SK-N-SH (cell line): ENCODE results near the gene PRKD2. TPM values are rescaled to one million over a fixed set of nuclear protein-coding genes. Genes with fewer than 3 reads are reported as not detected.

Experiments
- CTCF ChIA-PET: fragments of 300-600, 350-600 bp; formaldehyde crosslinking; extraction: SDS; loops from one replicate; lab custom pipeline; 2021; lab: Yijun Ruan, JAX
- POLR2A ChIA-PET: fragments of 350-600 bp; sonication (Branson Sonifier 250); formaldehyde crosslinking; extraction: SDS; loops from one replicate; lab custom pipeline; 2020; ENCODE audit warnings: antibody characterized with exemption, inconsistent platforms; lab: Yijun Ruan, JAX
- DNase-seq: peaks from one replicate; pipeline ENCODE4 v3.0.0; 2012
- H2AFZ ChIP-seq: fragments of 200-600 bp; sonication (generic); 2 replicates; pipeline ENCODE4 v1.8.1; 2016; ENCODE audit warnings: antibody characterized with exemption, mild to moderate bottlenecking, low read depth
- H3F3A ChIP-seq: fragments of 200-600 bp; sonication (generic); replicated peaks from 2 replicates; pipeline ENCODE3; 2016; ENCODE audit warnings: antibody characterized with exemption, mild to moderate bottlenecking; ENCODE audit not compliant: insufficient read depth
- H3K27ac ChIP-seq, 2 experiments: fragments of 200-500 bp in 1 of 2; fragments of 200-600 bp in 1 of 2; sonication (Bioruptor generic) in 1 of 2; sonication (generic), shearing (Covaris generic) in 1 of 2; 2 replicates each; pipeline versions ENCODE4 v1.5.1 to v1.6.1; 2014 to 2016; ENCODE audit warnings: low read depth in 2 of 2, inconsistent platforms in 1 of 2, low read length in 1 of 2, mild to moderate bottlenecking in 1 of 2, mixed read lengths in 1 of 2
- H3K27me3 ChIP-seq: fragments of 200-600 bp; sonication (generic), shearing (Covaris generic); 2 replicates; pipeline ENCODE4 v1.6.1; 2016; ENCODE audit warnings: mixed run types; ENCODE audit not compliant: insufficient read depth
- H3K36me3 ChIP-seq, 2 experiments: fragments of 200-500 bp in 1 of 2; fragments of 200-600 bp in 1 of 2; sonication (Bioruptor generic) in 1 of 2; sonication (generic) in 1 of 2; replicated peaks in 1 of 2; 2 replicates each; pipeline versions ENCODE3 to v1.5.1; 2014 to 2016; ENCODE audit warnings: low read length in 1 of 2, mild to moderate bottlenecking in 1 of 2; ENCODE audit not compliant: insufficient read depth in 2 of 2, control insufficient read depth in 1 of 2
- H3K4me1 ChIP-seq, 2 experiments: fragments of 200-500 bp in 1 of 2; fragments of 200-600 bp in 1 of 2; sonication (Bioruptor generic) in 1 of 2; sonication (generic), shearing (Covaris generic) in 1 of 2; 2 replicates each; pipeline versions ENCODE4 v1.5.1 to v1.6.1; 2014 to 2016; ENCODE audit warnings: low read depth in 1 of 2, low read length in 1 of 2, mixed run types in 1 of 2; ENCODE audit not compliant: insufficient read depth in 2 of 2, control insufficient read depth in 1 of 2
- H3K4me2 ChIP-seq: fragments of 200-600 bp; sonication (generic), shearing (Covaris generic); 2 replicates; pipeline ENCODE4 v1.6.1; 2017; ENCODE audit warnings: mixed run types
- H3K4me3 ChIP-seq, 2 experiments: fragments of 200-500 bp in 1 of 2; fragments of 200-600 bp in 1 of 2; sonication (Bioruptor generic) in 1 of 2; sonication (generic), shearing (Covaris generic) in 1 of 2; 2 replicates each; pipeline versions ENCODE4 v1.5.1 to v1.8.1; 2014 to 2016; ENCODE audit warnings: low read depth in 2 of 2, inconsistent platforms in 1 of 2, low read length in 1 of 2, mild to moderate bottlenecking in 1 of 2, mixed read lengths in 1 of 2, moderate library complexity in 1 of 2
- H3K79me2 ChIP-seq: fragments of 200-600 bp; sonication (generic); 2 replicates; pipeline ENCODE4 v1.8.1; 2017; ENCODE audit warnings: mild to moderate bottlenecking; ENCODE audit not compliant: insufficient read depth
- H3K9ac ChIP-seq: fragments of 200-600 bp; sonication (generic); 2 replicates; pipeline ENCODE4 v1.6.1; 2017; ENCODE audit warnings: mixed run types
- H3K9me2 ChIP-seq: fragments of 200-600 bp; sonication (generic); 2 replicates; pipeline ENCODE4 v1.6.1; 2017; ENCODE audit warnings: mixed run types
- H3K9me3 ChIP-seq: fragments of 200-600 bp; sonication (generic); 2 replicates; pipeline ENCODE4 v1.6.1; 2017; ENCODE audit warnings: mixed run types, mild to moderate bottlenecking, moderate library complexity
- H4K20me1 ChIP-seq: fragments of 200-600 bp; sonication (generic); 2 replicates; pipeline ENCODE4 v1.6.1; 2017; ENCODE audit warnings: mild to moderate bottlenecking, mixed run types; ENCODE audit not compliant: insufficient read depth
- CHD2 ChIP-seq: fragments of 150-350 bp; IDR thresholded peaks from 2 replicates; pipeline ENCODE4 v1.6.1; 2018; ENCODE audit warnings: low read length; ENCODE audit not compliant: partially characterized antibody
- ELF1 ChIP-seq: IDR thresholded peaks from 2 replicates; pipeline ENCODE4 v1.4.0; 2012
- EP300 ChIP-seq, 2 experiments: IDR thresholded peaks; 2 replicates each; pipeline versions ENCODE4 v1.4.0 to v1.6.1; 2012; ENCODE audit warnings: borderline replicate concordance in 1 of 2, low read depth in 1 of 2, low read length in 1 of 2
- FOXJ3 ChIP-seq: sonication (generic); formaldehyde crosslinking; IDR thresholded peaks from 2 replicates; pipeline ENCODE4 v1.5.1; 2020; ENCODE audit warnings: mild to moderate bottlenecking, missing genetic modification reagents
- FOXM1 ChIP-seq: IDR thresholded peaks from 2 replicates; pipeline ENCODE4 v1.4.0; 2012; ENCODE audit warnings: low read depth, mild to moderate bottlenecking
- GATA2 ChIP-seq: sonication (generic); formaldehyde crosslinking; IDR thresholded peaks from 2 replicates; pipeline ENCODE4 v1.5.0; 2020; ENCODE audit warnings: mild to moderate bottlenecking, missing genetic modification reagents
- JUND ChIP-seq: IDR thresholded peaks from 2 replicates; pipeline ENCODE4 v1.4.0; 2012
- MEF2A ChIP-seq: IDR thresholded peaks from 2 replicates; pipeline ENCODE4 v1.4.0; 2012; ENCODE audit warnings: low read depth, borderline replicate concordance
- MXI1 ChIP-seq: IDR thresholded peaks from 2 replicates; pipeline ENCODE4 v1.6.1; 2012; ENCODE audit warnings: mild to moderate bottlenecking, low read depth, low read length, improper control_type of control experiment
- NRF1 ChIP-seq: IDR thresholded peaks from 2 replicates; pipeline ENCODE4 v1.6.1; 2012; ENCODE audit warnings: low read depth, mild to moderate bottlenecking, low read length
- POLR2AphosphoS5 ChIP-seq: IDR thresholded peaks from 2 replicates; pipeline ENCODE4 v1.6.1; 2012; ENCODE audit warnings: low read depth, low read length
- RAD21 ChIP-seq: IDR thresholded peaks from 2 replicates; pipeline ENCODE4 v1.6.1; 2012; ENCODE audit warnings: mild to moderate bottlenecking, low read length
- RFX5 ChIP-seq: IDR thresholded peaks from 2 replicates; pipeline ENCODE4 v1.6.1; 2012; ENCODE audit warnings: mild to moderate bottlenecking, improper control_type of control experiment, low read length
- TCF12 ChIP-seq: IDR thresholded peaks from 2 replicates; pipeline ENCODE4 v1.4.0; 2012
- YY1 ChIP-seq: IDR thresholded peaks from 2 replicates; pipeline ENCODE4 v1.4.0; 2012; ENCODE audit warnings: low read depth, mild to moderate bottlenecking
- WGBS: methylation state at CpG from one replicate; pipeline ENCODE4 v1.1.6; 2017; ENCODE audit warnings: low lambda C conversion rate; 5-methylcytosine and 5-hydroxymethylcytosine counted together
- polyA plus RNA-seq, 3 experiments: library from polyadenylated mRNA; depleted of rRNA; stranded (reverse); fragments of >200 nt; gene quantifications; 2 replicates each; pipeline ENCODE4 v1.2.3, GENCODE V29; 2012
- TF ChIP-seq, protein P1 (sequence below): IDR thresholded peaks from 2 replicates; pipeline ENCODE4 v1.4.0; 2012; ENCODE audit warnings: low read depth
- TF ChIP-seq, protein P2 (sequence below): fragments of 200-600 bp; sonication (generic); IDR thresholded peaks from 2 replicates; pipeline ENCODE4 v1.6.1; 2017; ENCODE audit warnings: antibody characterized with exemption, mild to moderate bottlenecking, moderate library complexity
- TF ChIP-seq, protein P3 (sequence below): IDR thresholded peaks from 2 replicates; pipeline ENCODE4 v1.4.0; 2012; ENCODE audit warnings: low read depth, borderline replicate concordance
- TF ChIP-seq, protein P4 (sequence below): IDR thresholded peaks from 2 replicates; pipeline ENCODE4 v1.6.1; 2012; ENCODE audit warnings: mild to moderate bottlenecking, low read depth, low read length, moderate library complexity

Gene PRKD2
- polyA plus RNA-seq, 1 of the 3 experiments (the other 2 are of a cell fraction): 21.4 TPM

DNA sequence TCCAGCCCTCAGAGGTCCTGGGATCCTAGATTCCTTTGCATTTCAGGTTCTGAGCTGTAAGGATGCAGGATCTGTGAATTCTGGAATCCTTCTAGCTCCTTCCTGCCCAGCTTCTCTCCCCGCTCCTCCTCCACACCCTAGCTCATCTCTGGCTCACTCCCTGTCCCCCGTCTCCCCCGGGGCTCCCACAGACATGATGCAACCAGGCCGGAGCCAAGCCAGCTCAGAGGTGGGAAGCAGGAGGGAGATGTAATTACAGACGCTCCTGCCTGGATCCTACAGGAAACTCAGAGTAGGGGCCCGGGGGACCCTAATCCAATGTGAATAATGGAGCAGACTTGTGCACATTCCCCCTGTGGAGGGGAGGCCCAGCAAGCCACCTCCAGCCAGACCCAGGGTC lies 85.4 kb downstream of the PRKD2 start:
- Histone ChIP-seq H3K9me3 (no peaks in the 10 kb centered on the region), H3K79me2 (no peaks in the 10 kb centered on the region), H3F3A (no peaks in the 10 kb centered on the region), H3K9me2 (no peaks in the 10 kb centered on the region), H4K20me1 (no peaks in the 10 kb centered on the region), H3K27me3 (no peaks in the 10 kb centered on the region), H3K4me1 (peaks cover 16 to 60% of the 10 kb centered on the region in 2 experiments), H3K27ac (peak overlapping the region; percentile 22 to 96; a peak in 3 of 4 replicates), H2AFZ (peak overlapping the region; percentile 62; the same call in 1 of the 2 replicates), H3K4me2 (peak overlapping the region; percentile 10; the same call in 1 of the 2 replicates), H3K9ac (peak overlapping the region; percentile 7; the same call in 1 of the 2 replicates), H3K36me3 (no peaks in the 10 kb centered on the region), H3K4me3 (no peak overlapping the region)
- ChIA-PET CTCF (interaction anchor here (1.5 to 8.3 kb wide), 3 partner anchors 31 to 97 kb away, joined by 3 to 106 read pairs (median 4); partner anchors contain the start of gene DACT3), POLR2A (interaction anchor here (0.6 to 9.6 kb wide), 12 partner anchors 10 to 626 kb away, joined by 3 to 100 read pairs (median 6); partner anchors contain the start of genes CALM3 and DACT3)
- TF ChIP-seq RFX5 (no peak), EP300 (IDR thresholded peaks at IDR 0.05; ENCODE audit: borderline replicate concordance in 1 of 2, low read depth in 1 of 2, low read length in 1 of 2) (peak in 1 of 2 experiments; percentile 35; a peak in 1 of 4 replicates), FOXM1 (no peak)
- 25% methylated on average over 6 of the region's 6 CpGs for WGBS
- no peak for DNase-seq

DNA sequence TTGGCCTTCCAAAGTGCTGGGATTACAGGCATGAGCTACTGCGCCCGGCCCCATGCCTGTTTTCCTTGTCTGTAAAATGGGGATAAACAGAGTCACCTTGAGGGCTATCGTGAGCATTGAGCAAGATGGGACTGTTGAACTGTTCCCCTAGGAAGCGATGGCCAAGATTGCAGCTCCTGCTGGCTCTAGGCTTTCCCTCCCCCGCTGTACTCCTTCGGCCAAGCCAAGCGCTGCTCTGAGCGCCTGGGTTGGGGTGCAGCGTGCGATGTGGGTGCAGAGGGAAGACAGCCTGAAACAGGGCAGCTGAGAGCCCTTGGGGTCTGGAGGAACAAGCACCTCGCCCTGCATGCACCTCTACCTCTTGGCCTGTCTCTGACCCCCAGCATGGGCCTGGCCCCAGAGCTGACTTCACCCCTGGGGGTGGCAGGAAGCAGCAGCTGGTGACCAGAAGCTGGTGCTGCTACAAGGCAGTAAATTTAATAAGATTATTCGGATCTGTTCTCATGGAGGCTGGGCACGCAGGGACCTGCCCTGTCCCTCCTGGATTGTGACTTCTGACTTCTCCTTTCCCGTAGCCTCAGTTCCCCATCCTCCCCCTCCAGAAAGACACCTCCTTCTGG lies 86.2 kb downstream of the PRKD2 start:
- DNase-seq: peak; percentile 77
- ChIA-PET POLR2A (interaction anchor here (1.0 to 9.6 kb wide), 12 partner anchors 9 to 626 kb away, joined by 3 to 100 read pairs (median 6); partner anchors contain the start of genes CALM3 and DACT3), CTCF (interaction anchor here (0.7 to 8.3 kb wide), 4 partner anchors 31 to 98 kb away, joined by 3 to 106 read pairs (median 4); partner anchors contain the start of gene DACT3)
- Histone ChIP-seq H3K79me2 (no peaks in the 10 kb centered on the region), H4K20me1 (no peaks in the 10 kb centered on the region), H3F3A (peaks cover under 1% of the 10 kb centered on the region), H3K27me3 (no peaks in the 10 kb centered on the region), H3K9ac (no peak overlapping the region), H2AFZ (peak overlapping the region; percentile 62; the same call in 1 of the 2 replicates), H3K27ac (peak overlapping the region; percentile 22 to 96; a peak in 3 of 4 replicates), H3K36me3 (no peaks in the 10 kb centered on the region), H3K9me2 (no peaks in the 10 kb centered on the region), H3K9me3 (no peaks in the 10 kb centered on the region), H3K4me2 (peak overlapping the region; percentile 10; the same call in 1 of the 2 replicates), H3K4me1 (peaks cover 17 to 66% of the 10 kb centered on the region in 2 experiments), H3K4me3 (no peak overlapping the region)
- WGBS: 91% methylated on average over 12 of the region's 14 CpGs
- TF ChIP-seq EP300 (IDR thresholded peaks at IDR 0.05; ENCODE audit: borderline replicate concordance in 1 of 2, low read depth in 1 of 2, low read length in 1 of 2): peak in 1 of 2 experiments; percentile 95; a peak in 2 of 4 replicates
- TF ChIP-seq JUND: no peak
- peak; percentile 82 for TF ChIP-seq FOXJ3 (CRISPR knock-in tag)
- no peak for TF ChIP-seq NRF1
- TF ChIP-seq POLR2AphosphoS5: peak; percentile 45
- TF ChIP-seq, protein P1, sequence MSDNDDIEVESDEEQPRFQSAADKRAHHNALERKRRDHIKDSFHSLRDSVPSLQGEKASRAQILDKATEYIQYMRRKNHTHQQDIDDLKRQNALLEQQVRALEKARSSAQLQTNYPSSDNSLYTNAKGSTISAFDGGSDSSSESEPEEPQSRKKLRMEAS: no peak
- no peak for TF ChIP-seq ELF1
- no peak for TF ChIP-seq MEF2A
- peak; percentile 16; the same call in 1 of the 2 replicates for TF ChIP-seq MXI1
- TF ChIP-seq YY1: no peak
- no peak for TF ChIP-seq RFX5
- peak; percentile 89 for TF ChIP-seq CHD2
- TF ChIP-seq, protein P2, sequence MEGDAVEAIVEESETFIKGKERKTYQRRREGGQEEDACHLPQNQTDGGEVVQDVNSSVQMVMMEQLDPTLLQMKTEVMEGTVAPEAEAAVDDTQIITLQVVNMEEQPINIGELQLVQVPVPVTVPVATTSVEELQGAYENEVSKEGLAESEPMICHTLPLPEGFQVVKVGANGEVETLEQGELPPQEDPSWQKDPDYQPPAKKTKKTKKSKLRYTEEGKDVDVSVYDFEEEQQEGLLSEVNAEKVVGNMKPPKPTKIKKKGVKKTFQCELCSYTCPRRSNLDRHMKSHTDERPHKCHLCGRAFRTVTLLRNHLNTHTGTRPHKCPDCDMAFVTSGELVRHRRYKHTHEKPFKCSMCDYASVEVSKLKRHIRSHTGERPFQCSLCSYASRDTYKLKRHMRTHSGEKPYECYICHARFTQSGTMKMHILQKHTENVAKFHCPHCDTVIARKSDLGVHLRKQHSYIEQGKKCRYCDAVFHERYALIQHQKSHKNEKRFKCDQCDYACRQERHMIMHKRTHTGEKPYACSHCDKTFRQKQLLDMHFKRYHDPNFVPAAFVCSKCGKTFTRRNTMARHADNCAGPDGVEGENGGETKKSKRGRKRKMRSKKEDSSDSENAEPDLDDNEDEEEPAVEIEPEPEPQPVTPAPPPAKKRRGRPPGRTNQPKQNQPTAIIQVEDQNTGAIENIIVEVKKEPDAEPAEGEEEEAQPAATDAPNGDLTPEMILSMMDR: no peak
- no peak for TF ChIP-seq RAD21
- peak; percentile 57; the same call in 1 of the 2 replicates for TF ChIP-seq GATA2 (CRISPR knock-in tag)
- TF ChIP-seq, protein P3, sequence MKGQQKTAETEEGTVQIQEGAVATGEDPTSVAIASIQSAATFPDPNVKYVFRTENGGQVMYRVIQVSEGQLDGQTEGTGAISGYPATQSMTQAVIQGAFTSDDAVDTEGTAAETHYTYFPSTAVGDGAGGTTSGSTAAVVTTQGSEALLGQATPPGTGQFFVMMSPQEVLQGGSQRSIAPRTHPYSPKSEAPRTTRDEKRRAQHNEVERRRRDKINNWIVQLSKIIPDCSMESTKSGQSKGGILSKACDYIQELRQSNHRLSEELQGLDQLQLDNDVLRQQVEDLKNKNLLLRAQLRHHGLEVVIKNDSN: no peak
- TF ChIP-seq, protein P4, sequence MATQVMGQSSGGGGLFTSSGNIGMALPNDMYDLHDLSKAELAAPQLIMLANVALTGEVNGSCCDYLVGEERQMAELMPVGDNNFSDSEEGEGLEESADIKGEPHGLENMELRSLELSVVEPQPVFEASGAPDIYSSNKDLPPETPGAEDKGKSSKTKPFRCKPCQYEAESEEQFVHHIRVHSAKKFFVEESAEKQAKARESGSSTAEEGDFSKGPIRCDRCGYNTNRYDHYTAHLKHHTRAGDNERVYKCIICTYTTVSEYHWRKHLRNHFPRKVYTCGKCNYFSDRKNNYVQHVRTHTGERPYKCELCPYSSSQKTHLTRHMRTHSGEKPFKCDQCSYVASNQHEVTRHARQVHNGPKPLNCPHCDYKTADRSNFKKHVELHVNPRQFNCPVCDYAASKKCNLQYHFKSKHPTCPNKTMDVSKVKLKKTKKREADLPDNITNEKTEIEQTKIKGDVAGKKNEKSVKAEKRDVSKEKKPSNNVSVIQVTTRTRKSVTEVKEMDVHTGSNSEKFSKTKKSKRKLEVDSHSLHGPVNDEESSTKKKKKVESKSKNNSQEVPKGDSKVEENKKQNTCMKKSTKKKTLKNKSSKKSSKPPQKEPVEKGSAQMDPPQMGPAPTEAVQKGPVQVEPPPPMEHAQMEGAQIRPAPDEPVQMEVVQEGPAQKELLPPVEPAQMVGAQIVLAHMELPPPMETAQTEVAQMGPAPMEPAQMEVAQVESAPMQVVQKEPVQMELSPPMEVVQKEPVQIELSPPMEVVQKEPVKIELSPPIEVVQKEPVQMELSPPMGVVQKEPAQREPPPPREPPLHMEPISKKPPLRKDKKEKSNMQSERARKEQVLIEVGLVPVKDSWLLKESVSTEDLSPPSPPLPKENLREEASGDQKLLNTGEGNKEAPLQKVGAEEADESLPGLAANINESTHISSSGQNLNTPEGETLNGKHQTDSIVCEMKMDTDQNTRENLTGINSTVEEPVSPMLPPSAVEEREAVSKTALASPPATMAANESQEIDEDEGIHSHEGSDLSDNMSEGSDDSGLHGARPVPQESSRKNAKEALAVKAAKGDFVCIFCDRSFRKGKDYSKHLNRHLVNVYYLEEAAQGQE: no peak
- peak; percentile 71 for TF ChIP-seq TCF12
